ENCODE data around the gene ATP10B.
A peak's percentile ranks its signal among the peaks of the same experiment; 100 is the strongest.
"Not testable (repeated sequence)": the region's sequence is repeated elsewhere in the genome, so short reads cannot be mapped to it uniquely, and the experiment has no call there.

Gene ATP10B, protein sequence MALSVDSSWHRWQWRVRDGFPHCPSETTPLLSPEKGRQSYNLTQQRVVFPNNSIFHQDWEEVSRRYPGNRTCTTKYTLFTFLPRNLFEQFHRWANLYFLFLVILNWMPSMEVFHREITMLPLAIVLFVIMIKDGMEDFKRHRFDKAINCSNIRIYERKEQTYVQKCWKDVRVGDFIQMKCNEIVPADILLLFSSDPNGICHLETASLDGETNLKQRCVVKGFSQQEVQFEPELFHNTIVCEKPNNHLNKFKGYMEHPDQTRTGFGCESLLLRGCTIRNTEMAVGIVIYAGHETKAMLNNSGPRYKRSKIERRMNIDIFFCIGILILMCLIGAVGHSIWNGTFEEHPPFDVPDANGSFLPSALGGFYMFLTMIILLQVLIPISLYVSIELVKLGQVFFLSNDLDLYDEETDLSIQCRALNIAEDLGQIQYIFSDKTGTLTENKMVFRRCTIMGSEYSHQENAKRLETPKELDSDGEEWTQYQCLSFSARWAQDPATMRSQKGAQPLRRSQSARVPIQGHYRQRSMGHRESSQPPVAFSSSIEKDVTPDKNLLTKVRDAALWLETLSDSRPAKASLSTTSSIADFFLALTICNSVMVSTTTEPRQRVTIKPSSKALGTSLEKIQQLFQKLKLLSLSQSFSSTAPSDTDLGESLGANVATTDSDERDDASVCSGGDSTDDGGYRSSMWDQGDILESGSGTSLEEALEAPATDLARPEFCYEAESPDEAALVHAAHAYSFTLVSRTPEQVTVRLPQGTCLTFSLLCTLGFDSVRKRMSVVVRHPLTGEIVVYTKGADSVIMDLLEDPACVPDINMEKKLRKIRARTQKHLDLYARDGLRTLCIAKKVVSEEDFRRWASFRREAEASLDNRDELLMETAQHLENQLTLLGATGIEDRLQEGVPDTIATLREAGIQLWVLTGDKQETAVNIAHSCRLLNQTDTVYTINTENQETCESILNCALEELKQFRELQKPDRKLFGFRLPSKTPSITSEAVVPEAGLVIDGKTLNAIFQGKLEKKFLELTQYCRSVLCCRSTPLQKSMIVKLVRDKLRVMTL (N-terminal part only)

DNA sequence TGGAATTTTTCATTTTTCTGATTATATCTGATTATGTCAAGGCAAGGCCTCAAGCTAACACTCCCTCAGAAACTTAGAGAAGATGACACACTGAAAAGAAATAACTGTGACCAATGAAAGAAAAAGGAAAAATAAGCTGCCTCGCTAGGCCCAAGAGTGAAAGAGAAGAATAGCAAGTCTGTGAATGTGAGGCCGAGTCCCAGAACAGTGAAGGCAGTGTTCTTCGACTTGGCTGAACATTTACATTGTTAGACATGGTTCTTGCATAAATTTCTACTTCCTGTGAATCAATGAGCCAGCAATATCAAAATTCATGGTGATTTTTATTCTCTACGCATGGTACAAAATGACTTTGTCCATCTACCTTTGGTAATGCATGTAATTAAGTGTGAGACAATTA is at the start of gene ATP10B:
Gene ATP10B (minus strand): TSS at position 163 of the 400 bp plus-strand sequence. CDS start 164,137 bp downstream, outside the sequence.
- DNase-seq = peak; percentile 40 to 87

DNA sequence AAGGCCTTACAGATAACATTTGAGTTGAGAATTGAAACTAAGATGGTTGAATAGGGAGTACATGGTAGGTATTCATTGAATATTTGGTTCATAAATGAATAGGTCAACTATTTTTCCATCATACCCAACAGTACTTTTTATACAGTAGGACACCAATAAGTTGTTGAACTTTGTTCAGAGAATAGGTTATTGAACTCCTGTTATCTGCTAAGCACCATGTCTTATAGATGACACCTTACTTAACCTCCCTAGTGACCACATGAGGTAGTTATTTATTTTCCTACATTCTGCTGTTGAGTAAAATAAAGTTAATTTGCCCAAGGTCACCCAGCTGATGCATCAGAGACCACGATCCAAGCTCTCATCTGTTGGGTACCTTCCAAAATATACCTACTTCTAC is 49.6 kb upstream of the ATP10B start:
- DNase-seq = no peak

DNA sequence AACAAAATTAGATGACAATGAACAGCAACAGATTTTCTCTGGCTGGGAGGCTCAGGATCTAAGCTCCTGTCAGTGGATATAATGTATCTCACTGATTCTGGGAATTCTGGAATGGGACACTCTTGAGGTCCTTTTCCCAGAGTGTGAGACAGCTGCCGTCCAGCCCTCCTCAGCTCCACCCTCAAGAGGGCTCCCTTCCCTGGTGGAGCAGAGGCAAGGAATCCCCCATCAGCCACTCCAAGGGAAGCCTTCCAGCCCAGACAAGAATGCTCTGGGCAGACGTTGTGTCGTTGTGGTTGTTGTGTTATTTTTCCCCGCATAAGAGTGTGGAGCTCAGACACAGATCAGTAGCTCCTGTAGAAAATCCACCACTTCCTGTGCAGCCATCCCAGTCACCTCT is 47.7 kb upstream of the ATP10B start:
- no peak for DNase-seq

DNA sequence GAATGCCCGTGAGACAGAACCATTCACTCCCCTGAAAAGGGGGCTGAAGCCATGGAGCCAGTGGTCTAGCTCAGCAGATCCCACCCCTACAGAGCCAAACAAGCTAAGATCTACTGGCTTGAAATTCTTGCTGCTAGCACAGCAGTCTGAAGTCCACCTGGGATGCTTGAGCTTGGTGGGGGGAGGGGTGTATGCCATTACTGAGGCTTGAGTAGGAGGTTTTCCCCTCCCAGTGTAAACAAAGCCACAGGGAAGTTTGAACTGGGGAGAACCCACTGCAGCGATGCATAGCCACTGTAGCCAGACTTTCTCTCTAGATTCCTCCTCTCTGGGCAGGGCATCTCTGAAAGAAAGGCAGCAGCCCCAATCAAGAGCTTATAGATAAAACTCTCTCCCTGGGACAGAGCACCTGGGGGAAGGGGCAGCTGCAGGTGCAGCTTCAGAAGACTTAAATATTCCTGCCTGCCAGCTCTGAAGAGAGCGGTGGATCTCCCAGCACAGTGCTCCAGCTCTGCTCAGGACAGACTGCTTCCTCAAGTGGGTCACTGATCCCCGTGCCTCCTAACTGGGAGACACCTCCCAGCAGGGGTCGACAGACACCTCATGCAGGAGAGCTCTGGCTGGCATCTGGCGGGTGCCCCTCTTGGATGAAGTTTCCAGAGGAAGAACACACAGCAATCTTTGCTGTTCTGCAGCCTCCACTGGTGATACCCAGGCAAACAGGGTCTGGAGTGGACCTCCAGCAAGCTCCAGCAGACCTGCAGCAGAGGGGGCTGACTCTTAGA is 41.4 kb upstream of the ATP10B start:
- DNase-seq = not testable (repeated sequence)

DNA sequence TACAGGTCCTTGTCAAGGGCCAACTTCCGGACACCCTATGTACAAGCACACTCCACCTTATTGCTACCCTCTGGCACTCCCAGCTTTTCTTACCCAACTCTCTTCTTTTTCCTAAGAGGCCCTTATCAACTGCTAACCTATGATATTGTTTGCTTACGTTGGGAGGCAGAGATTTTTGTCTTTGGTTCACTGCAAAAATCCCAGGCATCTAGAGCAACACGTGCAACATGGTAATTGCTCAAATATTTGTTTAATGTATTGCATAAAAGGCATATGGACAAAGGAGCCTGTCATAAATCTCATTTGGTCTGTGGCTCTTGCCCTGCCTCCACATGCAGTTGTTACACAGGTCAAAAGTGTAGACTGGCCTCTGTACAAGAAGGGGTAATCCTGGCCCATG is 35.8 kb upstream of the ATP10B start:
- DNase-seq = no peak

DNA sequence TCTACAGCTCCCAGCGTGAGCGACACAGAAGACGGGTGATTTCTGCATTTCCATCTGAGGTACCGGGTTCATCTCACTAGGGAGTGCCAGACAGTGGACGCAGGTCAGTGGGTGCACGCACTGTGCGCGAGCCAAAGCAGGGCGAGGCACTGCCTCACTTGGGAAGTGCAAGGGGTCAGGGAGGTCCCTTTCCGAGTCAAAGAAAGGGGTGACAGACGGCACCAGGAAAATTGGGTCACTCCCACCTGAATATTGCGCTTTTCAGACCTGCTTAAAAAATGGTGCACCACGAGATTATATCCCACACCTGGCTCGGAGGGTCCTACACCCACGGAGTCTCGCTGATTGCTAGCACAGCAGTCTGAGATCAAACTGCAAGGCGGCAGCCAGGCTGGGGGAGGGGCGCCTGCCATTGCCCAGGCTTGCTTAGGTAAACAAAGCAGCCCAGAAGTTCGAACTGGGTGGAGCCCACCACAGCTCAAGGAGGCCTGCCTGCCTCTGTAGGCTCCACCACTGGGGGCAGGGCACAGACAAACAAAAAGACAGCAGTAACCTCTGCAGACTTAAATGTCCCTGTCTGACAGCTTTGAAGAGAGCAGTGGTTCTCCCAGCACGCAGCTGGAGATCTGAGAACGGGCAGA is 21.7 kb upstream of the ATP10B start:
- not testable (repeated sequence) for DNase-seq

DNA sequence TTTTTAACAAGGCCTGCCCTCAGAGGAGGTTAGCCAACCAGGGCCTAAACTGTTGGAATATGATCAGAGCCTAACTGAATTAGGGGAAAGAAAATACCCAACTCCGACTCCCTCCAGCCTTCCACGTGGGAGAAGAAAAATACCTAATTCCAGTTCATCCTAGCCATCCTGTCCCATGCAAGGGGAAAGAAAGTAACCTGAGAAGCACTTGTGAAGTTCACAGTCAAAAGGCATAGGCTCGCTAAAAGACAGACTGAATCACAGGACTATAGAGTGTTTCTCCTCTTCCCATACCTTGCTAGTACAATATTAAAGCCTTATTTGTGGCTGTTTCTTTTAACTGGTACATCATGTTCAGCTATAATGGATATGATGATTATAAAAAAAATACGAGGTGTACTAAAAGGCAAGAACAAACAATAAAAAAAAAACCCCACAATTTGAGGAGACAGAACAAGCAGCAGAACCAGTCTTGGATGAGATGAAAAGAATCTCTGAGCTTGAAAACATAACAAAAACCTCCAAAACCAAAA is 18.0 kb upstream of the ATP10B start:
- no peak for DNase-seq

DNA sequence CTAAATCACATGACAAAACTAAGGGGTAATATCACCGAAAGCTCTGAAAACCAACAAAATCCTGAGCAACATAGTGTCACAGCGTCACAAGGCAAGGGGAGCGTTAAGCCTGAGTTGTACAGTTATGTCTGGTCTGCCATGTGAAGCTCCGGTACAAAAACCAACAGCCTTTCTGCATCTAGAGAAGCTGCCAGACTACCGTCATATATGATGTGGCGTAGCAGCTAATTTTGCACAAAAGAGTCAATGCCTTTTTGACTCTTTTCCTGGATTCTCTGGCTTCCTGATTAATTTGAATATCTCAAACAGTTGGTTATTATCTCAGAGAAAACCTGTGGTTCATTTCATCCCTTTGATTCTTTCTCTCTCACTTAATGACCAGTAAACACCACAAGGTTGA is 16.0 kb upstream of the ATP10B start:
- DNase-seq = no peak

DNA sequence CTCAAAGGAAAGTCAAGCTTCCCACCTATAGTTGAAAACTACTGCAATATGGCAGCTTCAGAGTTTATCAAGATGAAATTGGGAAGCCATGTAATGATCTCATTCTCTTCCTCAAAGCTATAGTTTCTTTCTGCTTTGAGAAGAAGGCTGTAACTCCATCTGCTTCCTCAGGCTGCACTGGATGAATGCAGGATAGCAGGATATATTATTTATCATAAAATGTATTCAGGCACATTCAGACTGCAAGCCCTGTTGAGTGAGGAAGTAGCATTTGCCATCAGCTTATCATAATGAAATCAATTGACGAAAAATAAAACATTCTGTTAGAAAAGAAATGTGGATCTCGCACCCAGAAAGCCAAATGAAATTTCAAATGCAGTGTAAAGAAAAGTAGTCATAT is 560 bp downstream of the ATP10B start:
- peak in 1 of 2 donors; percentile 48 for DNase-seq

DNA sequence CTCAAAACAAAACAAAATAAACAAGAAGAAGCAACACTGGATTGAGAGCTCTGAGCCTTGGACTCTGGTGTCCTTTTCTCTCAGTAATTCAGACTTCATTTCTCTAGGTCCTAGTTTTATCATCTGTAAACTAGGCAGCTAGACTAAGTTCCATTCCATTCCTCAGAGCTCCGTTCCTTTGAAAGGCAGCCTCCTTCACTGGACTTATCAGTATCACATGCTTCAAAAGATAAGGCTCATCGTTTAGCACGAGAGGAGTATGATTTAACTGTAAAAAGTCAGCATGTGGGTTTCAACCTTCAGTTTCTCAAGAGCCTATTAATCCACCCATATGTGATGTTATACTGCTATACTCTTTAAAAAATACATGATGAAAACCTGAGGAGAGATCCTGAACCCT is 1.6 kb downstream of the ATP10B start:
- DNase-seq = no peak

DNA sequence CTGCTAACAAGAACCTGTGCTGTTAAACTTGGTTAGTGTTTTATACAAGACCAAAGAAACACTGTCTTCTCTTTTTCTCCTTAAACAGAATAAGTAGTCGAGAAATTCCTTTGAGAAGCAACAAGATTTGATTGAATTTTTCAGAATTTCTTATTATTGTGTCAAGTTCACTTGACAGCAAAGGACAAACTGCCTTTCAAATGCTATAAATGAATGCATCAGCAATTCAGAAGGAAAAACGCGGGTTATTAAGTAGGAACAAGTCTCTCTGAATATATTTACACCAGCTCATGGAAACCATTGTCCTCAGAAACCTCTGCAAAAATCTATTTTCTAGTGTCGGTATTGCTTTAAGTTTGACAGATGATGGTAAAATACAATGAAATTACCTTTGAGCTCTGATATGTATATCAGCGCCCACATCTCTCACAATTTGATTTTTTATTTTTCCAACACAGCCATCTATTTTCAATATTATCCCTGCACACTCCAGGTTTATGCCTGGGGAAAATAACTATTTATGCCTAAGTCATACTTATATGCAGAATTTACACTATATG is 4.4 kb downstream of the ATP10B start:
- no peak for DNase-seq

DNA sequence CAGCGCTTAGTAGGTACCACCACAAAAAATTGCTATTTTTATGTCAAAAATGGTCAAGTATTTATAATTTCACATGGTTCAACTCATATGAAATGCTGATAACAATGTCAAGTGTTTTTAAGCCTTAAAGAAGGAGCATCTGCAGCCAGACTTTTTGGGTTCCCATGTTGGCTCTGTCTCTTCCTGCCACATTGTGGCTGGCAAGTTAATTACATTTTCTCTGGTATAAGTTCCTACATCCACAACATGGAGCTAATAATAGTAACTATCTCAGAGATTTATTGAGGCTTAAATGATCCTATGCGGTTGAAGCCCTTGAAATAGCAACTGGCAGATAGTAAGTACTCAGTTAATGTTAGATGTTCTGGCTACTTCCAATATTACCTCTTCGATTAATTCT is 5.4 kb downstream of the ATP10B start:
- peak in 1 of 2 donors; percentile 35 for DNase-seq

DNA sequence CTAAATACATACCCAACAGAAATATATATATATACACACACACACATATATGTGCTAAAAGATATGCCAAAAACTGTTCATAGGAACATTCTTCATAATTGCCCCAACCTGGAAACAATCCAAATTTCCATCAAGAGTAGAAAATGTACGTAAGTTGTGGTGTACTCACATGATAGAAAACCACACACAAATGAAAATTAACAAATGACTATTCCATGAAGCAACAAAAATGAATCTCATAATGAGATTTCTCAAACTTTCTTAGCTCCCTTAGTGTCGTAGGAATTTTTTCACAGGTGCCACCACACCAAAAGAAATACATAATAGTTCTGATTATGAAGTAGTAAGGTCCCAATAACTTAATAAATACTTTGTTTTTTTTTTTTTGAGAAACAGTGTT is 7.8 kb downstream of the ATP10B start:
- DNase-seq = no peak

DNA sequence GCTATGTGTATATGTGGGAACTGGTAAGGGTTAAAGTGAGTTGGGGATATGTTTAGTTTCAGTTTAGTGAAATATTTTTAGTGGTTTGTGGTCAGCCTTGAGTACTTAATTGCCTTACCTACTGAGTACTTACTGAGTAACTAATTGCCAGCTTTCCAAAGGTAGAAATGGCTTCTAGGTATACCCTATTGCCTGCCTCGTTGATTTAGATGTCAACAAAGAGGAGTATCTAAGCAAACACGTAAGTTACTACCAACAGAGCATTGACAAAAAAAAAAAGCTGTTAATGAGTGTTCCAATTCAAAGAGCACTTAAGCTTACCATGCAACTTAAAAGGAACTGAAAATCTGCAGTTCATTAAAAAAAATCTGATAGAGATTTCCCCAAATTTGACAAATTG is 8.8 kb downstream of the ATP10B start:
- no peak for DNase-seq

DNA sequence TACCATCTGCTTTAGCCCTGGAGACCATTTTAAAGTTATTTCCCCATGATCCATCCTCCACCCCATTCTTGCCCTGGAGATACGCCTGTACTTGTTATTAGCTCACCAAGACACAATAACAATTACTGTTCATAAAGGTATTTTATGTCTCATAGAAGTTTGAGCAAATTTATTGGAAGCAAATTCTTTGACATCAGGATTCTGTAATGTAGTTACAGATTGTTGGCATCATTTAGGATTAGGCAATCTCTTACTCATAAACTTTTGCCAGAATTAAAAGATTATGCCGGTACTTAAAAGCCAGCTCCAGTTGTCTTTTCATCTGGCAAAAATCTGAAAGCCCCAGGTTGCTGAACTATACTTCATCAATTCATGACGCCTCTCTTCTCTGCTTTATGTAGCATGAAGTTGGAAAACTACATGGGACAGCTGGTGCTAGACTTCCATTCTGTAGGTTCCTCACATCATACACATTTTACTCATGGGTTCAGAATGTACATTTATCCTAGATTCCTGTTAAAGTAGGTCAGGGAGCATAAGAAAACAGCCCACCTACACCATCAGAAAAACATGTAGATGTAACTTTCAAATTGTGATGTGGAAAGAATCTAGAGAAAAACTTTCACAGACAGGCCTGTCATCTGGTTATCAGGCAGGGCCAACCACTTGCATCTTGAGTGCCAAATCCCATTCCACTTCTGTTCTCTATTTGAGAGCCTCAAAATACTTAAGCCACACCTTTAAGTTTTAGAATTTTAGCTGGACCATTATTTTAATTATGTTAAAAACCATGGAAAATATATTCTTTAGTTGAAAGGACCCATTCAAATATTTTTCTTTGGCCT is 14.0 kb downstream of the ATP10B start:
- no peak for DNase-seq

DNA sequence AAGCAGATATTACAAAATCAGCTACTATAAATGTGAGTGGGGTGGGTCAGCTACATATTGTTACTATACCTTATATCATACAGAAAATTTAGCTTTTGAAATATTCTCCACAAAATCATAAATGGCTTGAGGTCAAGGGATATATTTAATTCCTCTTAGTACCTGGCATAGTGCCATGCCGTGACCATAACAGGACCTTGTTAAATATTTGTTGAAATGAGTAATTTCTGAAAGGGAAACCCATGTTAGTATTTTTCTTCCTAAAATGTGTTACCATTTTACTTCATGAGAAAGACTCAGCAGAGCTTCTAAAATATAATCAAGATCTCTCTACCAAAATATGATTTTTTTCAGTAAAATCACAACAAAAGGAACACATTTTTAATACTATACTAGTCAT is 14.8 kb downstream of the ATP10B start:
- DNase-seq = no peak

DNA sequence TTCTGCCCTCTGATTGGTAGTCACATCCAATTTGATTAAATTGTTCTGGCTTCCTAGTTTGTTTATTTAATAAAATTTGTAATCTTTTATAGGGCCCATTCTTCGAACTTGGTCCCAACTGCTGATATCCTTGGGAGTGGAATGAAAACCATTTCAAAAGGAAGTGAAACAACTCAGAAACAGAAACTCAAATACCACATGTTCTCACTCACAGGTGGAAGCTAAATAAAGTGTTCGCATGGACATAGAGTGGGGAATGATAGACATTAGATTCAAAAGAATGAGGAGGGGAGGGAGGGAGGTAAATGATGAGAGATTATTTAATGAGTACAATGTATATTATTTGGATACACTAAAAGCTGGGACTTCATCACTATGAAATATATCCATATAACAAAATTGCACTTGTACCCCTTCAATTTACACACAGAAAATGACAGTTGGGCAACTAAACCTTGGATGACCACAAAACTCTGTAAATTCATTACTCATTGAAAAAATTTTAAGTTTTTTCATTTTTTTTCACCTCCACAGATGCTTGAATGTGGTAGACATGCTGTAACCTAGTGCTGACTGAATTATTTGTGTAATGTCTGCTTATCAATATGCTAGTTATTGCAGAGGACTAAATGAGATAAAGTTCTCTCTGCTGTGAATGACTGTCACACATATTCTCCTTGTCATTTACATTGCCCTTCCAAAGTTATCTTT is 16.0 kb downstream of the ATP10B start:
- no peak for DNase-seq

DNA sequence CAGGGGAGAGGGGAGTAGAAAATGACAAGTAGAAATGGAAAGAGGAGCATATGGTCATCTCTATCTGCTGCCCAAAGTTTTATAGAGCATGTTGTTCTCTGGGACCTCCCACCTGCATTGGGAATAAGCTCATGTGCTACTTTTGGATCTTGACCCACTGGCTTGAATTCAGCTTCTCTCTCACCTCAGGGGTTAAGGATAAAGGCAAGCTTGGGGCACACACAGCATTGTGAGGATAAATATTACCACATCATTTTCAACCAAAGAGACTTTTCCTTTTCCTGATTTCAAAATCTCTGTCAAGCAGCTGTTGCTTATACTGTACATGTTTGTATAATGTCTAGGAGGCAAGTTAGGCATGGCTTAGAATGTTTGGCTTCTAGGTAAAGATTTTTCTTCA is 16.6 kb downstream of the ATP10B start:
- DNase-seq = no peak

DNA sequence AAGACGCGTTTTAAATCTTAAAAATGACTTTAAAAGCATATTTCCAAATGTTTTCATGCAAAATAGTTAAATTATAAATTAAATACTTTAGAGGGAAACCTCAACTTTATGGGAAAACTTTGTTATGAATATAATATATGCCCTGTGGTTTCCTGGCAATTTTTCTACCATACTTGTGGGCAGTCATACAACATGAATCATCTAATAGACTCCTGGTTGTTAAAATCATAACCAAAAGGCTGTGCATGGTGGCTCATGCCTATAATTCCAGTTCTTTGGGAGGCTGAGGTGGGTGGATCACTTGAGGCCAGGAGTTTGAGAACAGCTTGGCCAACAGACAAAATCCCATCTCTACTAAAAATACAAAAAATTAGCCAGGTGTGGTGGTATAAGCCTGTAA is 18.2 kb downstream of the ATP10B start:
- no peak for DNase-seq

DNA sequence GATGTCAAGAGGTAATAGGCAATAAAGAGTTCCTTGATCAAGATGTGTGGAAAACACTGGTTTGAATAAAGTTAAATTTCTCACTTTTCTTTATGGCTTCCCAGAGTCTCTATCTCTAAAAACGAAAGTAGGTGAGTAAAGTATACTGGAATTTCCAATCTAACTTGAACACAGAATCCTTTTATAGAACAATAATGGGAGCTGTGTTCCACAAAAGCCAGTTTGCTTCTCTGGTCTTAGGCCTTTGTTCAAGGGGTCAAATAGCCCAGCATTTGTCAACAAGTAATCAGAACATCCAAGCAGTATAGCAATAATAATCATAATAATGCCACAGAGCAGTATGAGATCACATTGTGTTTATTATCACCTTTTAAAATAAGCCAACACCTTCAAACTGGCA is 20.2 kb downstream of the ATP10B start:
- DNase-seq = no peak

Measured in hippocampal formation (tissue), 2 donors.